MCF 10A (cell line): ENCODE measurements around the gene MGMT. TPM values are rescaled to one million over a fixed set of nuclear protein-coding genes. Genes with fewer than 3 reads are reported as not detected.

Source experiments
- BruUV-seq: library from RNA; stranded (reverse); fragments of 400-500 nt; replicated peaks from 2 replicates; lab custom pipeline; 2021; lab: Mats Ljungman, UMichigan
- CTCF ChIA-PET: fragments of 300-600 bp; sonication (Branson Sonifier 250); formaldehyde crosslinking; extraction: SDS; loops from one replicate; lab custom pipeline; 2021; ENCODE audit warnings: antibody characterized with exemption, inconsistent platforms; lab: Yijun Ruan, JAX
- POLR2A ChIA-PET: fragments of 300-600, 350-650 bp; sonication (Branson Sonifier 250); formaldehyde crosslinking; extraction: SDS; loops from one replicate; lab custom pipeline; 2020; ENCODE audit warnings: antibody characterized with exemption, inconsistent platforms; lab: Yijun Ruan, JAX
- DNase-seq: peaks from one replicate; pipeline ENCODE4 v3.0.0-alpha.2; 2018; ENCODE audit not compliant: unreplicated experiment
- H3K27ac Mint-ChIP-seq: one replicate; pipeline ENCODE4 v1.8.0; 2022; ENCODE audit warnings: mild to moderate bottlenecking, low read depth, mixed read lengths; ENCODE audit not compliant: unreplicated experiment
- H3K27me3 Mint-ChIP-seq: one replicate; pipeline ENCODE4 v1.8.0; 2022; ENCODE audit warnings: mixed read lengths; ENCODE audit not compliant: insufficient read depth, unreplicated experiment
- H3K36me3 Mint-ChIP-seq: one replicate; pipeline ENCODE4 v1.8.0; 2022; ENCODE audit warnings: mild to moderate bottlenecking, moderate library complexity, mixed read lengths; ENCODE audit not compliant: insufficient read depth, unreplicated experiment
- H3K4me1 Mint-ChIP-seq: one replicate; pipeline ENCODE4 v1.8.0; 2022; ENCODE audit warnings: mixed read lengths; ENCODE audit not compliant: insufficient read depth, unreplicated experiment
- H3K4me3 Mint-ChIP-seq: one replicate; pipeline ENCODE4 v1.8.0; 2022; ENCODE audit warnings: mild to moderate bottlenecking, moderate library complexity, mixed read lengths; ENCODE audit not compliant: unreplicated experiment
- H3K9me3 Mint-ChIP-seq: one replicate; pipeline ENCODE4 v1.8.0; 2022; ENCODE audit warnings: mixed read lengths; ENCODE audit not compliant: unreplicated experiment
- CTCF ChIP-seq: fragments of 200-600 bp; IDR thresholded peaks from one replicate; pipeline ENCODE4 v1.8.0; 2022; ENCODE audit warnings: antibody characterized with exemption, mild to moderate bottlenecking; ENCODE audit not compliant: unreplicated experiment
- intact Hi-C: fragments of 100-400 bp; cut with micrococcal nuclease; formaldehyde crosslinking; loops from 2 replicates; pipeline ENCODE4 v1.14.1; 2022
- total RNA-seq: library from RNA; stranded (reverse); gene quantifications from 2 replicates; pipeline ENCODE4 v1.2.3, GENCODE V29; 2022

MGMT gene
- total RNA-seq, 1 experiment from 2014 or later, result 18.0 TPM

GRCh38 chr10:129745186-129745750 lies 278.2 kb downstream of the MGMT start:
- DNase-seq, result no peak
- no peak overlapping the region for H3K27ac Mint-ChIP-seq
- ChIA-PET POLR2A (no interaction called here), CTCF (interaction anchor here (0.7 kb wide), 1 partner anchor 891 kb away, joined by 6 read pairs; no protein-coding TSS in a partner anchor)
- no peak for TF ChIP-seq CTCF
- BruUV-seq, result no TSS peak
- intact Hi-C loops, result no loop called here
- H3K4me3 Mint-ChIP-seq, result no peak overlapping the region
- no peaks in the 10 kb centered on the region for H3K4me1 Mint-ChIP-seq
- no peaks in the 10 kb centered on the region for H3K27me3 Mint-ChIP-seq
- H3K9me3 Mint-ChIP-seq, result peaks cover 17% of the 10 kb centered on the region
- peaks cover 8% of the 10 kb centered on the region for H3K36me3 Mint-ChIP-seq

DNA sequence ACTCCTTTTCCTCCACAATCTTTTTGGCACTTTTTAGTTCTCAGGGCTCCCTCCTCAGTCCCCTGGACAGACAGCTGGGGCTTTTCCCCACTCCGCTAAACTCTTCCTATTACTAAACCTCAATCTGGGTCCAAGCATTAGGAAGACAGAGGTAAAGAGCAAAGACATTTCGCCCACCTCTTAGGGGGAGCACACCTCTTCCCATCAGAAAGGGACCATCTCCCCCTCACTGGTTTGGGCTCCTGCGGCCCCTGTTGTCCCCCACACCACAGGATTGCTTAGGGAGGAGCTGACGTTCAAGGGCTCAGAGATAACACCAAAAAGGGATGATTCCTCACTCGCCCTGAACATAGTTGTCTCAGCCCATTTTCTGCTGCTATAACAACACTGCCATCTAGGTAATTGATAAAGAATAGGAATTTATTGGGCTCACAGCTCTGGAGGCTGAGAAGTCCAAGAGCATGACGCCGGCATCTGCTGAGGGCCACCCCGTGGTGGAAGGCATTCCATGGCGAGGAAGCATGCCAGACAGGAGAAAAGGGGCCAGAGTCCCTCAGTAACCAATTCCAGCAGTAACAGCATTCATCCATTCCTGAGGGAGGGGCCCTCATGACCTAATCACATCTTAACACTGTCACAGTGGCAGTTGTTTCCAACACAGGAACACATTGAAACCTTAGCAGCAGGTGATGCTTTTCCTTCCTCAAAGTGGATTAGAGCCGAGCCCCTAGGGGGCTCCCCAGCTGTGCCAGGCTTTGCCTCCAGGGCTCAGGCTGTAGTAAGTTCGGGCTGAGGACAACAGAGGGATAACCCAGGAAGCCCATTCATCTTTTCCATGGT lies 287.4 kb downstream of the MGMT start:
- no peak for TF ChIP-seq CTCF
- DNase-seq, result no peak
- H3K36me3 Mint-ChIP-seq, result no peaks in the 10 kb centered on the region
- CTCF ChIA-PET, result interaction anchor here (0.6 to 1.3 kb wide), 2 partner anchors 15 to 680 kb away, joined by 3 to 4 read pairs; no protein-coding TSS in a partner anchor
- POLR2A ChIA-PET, result no interaction called here
- no peak overlapping the region for H3K27ac Mint-ChIP-seq
- H3K27me3 Mint-ChIP-seq, result no peaks in the 10 kb centered on the region
- no peaks in the 10 kb centered on the region for H3K4me1 Mint-ChIP-seq
- H3K9me3 Mint-ChIP-seq, result peaks cover 20% of the 10 kb centered on the region
- intact Hi-C loops, result no loop called here
- no peak overlapping the region for H3K4me3 Mint-ChIP-seq
- BruUV-seq, result no TSS peak

DNA sequence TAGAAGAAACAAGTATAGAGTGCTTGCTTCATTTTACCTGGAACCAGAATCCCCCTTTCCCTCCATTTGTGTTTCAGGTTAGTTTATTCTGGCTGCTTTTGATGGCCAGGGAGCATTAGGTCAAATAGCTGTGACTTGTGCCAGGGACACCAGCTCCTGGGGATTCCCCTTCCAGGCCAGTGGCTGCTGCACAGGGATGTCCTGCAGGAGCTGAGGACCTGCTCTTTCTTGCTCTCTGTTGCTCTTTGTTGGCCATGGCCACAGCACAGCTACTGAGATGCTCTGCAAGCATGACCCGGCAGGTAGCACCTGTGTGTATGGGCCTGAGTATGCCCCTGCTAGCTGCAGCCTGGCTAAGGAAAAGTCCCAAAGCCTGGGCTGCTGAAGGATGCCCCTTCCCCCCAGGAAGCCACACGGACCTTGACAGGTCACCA lies 288.1 kb downstream of the MGMT start:
- no peak overlapping the region for H3K27ac Mint-ChIP-seq
- CTCF ChIA-PET, result interaction anchor here (1.3 kb wide), 1 partner anchor 16 kb away, joined by 4 read pairs; no protein-coding TSS in a partner anchor
- BruUV-seq, result no TSS peak
- TF ChIP-seq CTCF, result no peak
- no peaks in the 10 kb centered on the region for H3K36me3 Mint-ChIP-seq
- POLR2A ChIA-PET, result no interaction called here
- intact Hi-C loops, result no loop called here
- DNase-seq, result no peak
- no peak overlapping the region for H3K4me3 Mint-ChIP-seq
- peaks cover 19% of the 10 kb centered on the region for H3K9me3 Mint-ChIP-seq
- no peaks in the 10 kb centered on the region for H3K4me1 Mint-ChIP-seq
- H3K27me3 Mint-ChIP-seq, result no peaks in the 10 kb centered on the region

GRCh38 chr10:129755621-129756020 lies 288.6 kb downstream of the MGMT start:
- intact Hi-C loops, result no loop called here
- ChIA-PET CTCF (no interaction called here), POLR2A (no interaction called here)
- H3K36me3 Mint-ChIP-seq, result peaks cover 3% of the 10 kb centered on the region
- no peak overlapping the region for H3K27ac Mint-ChIP-seq
- no peak for DNase-seq
- H3K4me3 Mint-ChIP-seq, result no peak overlapping the region
- H3K27me3 Mint-ChIP-seq, result no peaks in the 10 kb centered on the region
- no peaks in the 10 kb centered on the region for H3K4me1 Mint-ChIP-seq
- no peak for TF ChIP-seq CTCF
- BruUV-seq, result no TSS peak
- H3K9me3 Mint-ChIP-seq, result peaks cover 19% of the 10 kb centered on the region
